D341Med (cell line): Measurements from ENCODE around the gene PDE9A.

Experiments used
- DNase-seq: peaks from one replicate; pipeline ENCODE4 v3.0.0; 2012; ENCODE audit warnings: low spot score

Gene PDE9A

DNA sequence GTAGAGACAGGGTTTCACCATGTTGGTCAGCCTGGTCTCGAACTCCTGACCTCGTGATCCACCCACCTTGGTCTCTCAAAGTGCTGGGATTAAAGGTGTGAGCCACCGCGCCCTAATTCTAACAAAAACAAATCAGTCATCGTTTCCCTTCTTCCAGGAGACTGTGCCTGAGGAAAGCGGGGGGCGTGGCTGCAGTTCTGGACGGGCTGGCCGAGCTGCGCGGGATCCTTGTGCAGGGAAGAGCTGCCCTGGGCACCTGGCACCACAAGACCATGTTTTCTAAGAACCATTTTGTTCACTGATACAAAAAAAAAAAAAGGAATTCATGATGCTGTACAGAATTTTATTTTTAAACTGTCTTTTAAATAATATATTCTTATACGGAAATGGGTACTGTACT lies 121.7 kb downstream of the PDE9A start:
- DNase-seq: no peak

DNA sequence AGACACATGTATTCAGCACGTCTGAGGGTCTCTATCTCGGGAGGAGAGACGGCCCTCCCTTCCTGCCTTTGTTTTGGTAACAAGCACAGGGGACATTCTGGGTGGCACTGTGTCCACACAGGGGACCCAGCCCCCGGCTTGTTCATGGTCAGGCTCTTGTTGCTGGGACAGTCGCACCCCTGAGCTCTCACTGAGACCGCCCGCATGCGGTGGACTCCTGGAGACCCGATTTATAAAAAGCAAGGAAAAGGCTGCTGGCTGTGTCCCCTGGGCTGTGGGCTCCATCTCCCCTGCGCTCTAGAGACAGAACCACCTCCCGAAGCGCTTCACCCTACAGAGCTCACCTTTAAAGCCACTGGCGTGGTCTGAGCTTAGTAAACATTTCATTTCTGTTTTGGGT lies 122.5 kb downstream of the PDE9A start:
- no peak for DNase-seq

DNA sequence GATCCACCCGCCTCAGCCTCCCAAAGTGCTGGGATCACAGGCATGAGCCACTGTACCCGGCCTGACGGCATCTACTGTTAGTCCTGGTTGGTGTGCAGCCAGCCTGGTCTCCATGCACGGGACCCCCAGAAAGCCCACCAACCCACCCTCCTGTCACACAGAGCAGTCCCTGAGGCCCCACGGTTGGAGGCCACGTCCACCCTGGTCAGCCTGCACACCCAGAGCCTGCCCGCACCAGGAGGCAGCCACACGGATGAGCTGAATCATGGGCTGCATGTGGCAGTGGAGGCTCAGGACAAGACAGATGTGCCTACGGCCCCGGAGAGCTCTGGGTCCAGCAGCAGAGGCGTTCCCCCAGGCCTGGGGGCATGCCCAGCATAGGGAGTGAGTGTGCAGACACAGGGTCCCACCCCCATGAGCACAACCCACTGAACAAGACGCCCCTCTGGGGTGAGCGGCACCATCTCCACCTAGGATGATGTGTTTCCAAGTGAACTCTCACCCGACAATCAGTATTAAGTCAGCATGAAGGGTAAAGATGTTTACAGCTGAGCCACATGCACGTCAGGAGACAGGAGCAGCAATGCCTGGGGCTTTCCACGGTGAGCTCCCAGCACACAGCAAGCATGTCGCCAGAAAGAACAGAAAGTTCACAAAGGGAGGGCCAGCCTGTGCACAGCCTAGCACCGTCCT lies 123.8 kb downstream of the PDE9A start:
- DNase-seq: no peak

DNA sequence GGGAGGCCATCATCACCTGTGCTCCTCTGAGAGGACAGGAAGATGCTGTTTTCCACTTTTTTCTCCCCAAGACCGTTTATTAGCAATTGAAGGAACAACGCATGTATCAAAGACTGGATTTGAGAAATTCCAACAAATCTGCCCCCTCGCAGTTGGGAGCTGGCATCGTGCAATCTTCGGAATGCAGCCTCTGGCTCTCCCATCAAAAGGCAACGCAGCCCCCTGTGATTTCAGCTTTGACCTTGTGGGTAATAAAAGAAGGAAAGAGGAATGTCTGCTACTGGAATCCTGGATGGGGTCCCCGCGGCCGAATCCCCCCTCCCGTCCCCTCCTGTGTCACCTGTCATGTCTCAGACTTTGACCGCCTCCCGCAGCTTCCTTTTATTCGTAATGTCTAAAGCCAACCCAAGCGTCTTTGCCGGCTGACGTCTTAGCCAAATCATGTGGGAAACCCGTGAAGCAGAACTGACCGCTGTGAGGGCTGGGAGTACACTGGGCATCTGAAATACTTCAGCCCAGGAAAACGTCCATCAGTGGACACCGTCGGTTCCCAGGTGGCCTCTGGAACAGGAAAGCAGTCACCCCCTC lies 124.4 kb downstream of the PDE9A start:
- DNase-seq: no peak

GRCh38 chr21:42779431-42779861 lies 126.0 kb downstream of the PDE9A start:
- no peak for DNase-seq

- no peak for DNase-seq
Measured at GRCh38 chr21:42780617-42781016, 127.2 kb downstream of the PDE9A start.

DNA sequence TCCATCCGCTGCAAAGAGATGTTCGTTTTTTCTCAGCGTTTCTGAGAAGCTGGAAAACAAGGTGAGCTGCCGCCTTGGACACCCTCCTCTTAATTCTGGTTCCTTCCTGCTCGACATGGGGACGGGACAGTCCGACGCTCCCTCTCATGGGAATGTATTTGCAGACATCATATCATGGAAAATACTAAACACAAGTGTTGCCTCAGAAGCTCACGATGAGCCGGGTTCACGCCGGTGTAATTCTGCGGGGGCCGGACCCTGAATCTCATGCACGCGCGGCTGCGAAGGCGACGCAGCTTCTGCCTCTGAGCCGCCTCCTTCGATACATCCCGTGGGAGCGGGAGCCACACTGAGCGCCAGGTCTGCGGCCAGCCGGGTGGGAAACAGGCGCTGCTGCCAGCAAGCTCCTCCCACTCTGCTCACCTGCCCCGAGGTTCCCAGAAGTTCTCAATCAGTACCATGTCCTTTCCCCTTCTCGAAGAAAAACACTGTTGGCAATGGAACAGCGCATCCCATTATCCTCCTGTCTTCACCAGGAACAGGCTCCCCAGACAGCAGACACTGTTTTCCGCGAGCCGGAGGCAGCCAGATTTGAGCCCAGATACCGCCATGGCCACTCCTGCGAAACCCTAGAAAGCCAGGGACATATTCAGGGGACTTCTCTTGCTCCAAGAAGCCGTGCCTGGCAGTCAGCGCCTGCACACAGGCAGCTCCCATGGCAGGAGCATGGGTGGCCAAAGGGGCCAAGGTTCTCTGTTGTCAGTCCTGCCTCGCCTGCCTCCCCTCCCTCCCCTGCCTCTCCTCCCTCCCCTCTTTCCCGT lies 127.9 kb downstream of the PDE9A start:
- peak; percentile 62 for DNase-seq

GRCh38 chr21:42781971-42782722 lies 128.7 kb downstream of the PDE9A start:
- DNase-seq: no peak

DNA sequence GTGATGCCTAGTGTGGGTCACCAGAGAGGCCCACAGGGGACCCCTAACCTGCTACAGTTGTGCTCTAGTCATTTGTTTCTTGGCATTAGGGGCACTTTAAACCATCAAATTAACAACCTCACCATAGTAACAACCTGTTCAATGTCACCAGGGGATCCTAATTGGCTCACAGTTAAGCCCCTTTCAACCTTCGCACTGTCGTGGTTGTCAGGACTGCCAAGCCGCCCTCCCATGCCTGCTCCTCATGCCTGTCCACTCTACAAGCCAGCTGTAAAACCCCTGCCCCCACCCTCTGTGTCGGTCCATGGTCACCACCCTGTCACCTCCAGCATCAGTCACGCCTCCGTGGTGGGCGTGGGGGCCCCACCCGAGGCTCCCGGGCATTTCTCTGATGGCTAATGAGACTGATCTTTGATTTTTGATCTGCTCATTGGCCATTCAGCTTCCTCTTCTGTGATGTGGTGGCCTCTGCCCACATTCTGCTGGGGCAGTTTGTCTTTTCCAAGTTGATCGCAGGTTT lies 129.4 kb downstream of the PDE9A start:
- no peak for DNase-seq

DNA sequence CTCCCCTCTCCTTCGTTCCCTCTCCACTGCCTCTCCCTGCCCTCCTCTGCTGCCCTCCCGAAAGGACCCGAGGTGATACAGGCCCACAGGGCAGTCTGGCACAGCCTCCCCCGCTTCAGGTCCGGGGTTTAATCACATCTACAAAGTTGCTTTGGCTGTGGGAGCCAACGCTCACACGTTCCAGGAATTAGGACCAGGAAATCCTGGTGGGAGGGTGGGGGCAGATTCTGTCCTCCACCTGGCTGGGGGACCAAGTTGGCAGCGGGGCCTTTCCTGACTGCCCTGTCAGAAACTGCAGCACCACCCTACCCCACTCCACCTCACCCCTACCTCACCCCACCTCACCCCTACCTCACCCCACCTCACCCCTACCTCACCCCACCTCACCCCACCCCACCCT lies 130.9 kb downstream of the PDE9A start:
- no peak for DNase-seq

DNA sequence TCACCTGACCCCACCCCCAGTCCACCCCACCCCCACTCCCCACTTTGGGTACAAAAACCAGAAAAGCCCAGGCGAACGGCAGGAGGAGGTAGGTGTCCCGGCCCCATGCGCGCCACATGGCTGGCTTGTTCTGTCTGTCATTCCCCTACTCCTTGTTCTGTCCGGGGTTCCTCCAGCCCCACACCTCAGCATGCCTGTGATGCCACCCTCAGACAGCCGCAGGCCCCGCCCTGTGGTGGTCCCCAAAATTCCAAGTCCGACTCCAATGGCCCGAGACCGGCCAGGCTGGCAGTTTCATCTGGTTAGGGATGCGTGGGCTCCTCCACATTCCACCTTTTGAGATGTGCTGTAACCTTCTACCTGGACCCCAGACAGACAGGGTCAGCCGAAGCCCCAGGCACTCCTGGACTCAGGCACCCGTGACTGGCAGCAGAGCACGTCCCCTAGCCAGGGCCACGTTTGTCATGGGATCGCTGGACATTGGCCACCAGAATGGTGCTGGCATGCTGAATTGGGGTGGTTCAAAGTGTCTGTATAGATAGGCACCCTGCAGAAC lies 131.6 kb downstream of the PDE9A start:
- DNase-seq: peak; percentile 26

- DNase-seq: peak; percentile 20
Measured at GRCh38 chr21:42785666-42786427, 132.4 kb downstream of the PDE9A start.

DNA sequence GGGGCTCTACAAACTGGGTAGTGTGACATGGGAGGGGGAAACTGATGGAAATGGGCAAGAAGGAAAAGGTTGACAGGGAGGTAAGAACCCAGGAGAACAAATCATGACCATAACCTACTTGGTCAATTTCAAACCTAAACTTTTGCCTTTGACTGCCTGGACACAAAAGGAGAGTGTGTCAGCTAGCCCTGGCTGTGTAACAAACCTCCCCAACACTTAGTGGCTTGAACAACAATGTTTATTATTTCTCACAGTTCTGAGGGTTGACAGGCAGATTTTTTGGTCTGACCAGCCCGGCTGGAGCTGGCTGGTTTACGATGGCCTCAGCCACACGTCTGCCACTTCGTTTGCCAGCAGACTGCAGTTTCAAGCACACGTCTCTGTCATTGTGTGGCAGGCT lies 133.5 kb downstream of the PDE9A start:
- no peak for DNase-seq

DNA sequence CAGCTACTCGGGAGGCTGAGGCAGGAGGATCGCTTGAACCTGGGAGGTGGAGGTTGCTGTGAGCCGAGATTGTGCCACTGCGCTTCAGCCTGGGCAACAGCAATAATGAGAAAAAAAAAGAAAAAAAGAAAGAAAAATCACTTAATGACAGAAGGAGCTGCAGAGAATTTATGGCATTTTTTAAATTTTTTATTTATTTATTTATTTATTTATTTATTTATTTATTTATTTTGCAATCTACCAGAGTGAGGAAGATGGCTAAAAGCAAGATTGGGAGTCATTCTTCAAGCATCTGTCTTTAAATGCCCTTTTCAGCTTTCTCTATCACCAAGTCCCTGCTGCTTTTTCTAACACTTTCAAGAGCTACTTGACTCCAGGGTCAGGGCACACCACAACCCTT lies 134.2 kb downstream of the PDE9A start:
- no peak for DNase-seq

DNA sequence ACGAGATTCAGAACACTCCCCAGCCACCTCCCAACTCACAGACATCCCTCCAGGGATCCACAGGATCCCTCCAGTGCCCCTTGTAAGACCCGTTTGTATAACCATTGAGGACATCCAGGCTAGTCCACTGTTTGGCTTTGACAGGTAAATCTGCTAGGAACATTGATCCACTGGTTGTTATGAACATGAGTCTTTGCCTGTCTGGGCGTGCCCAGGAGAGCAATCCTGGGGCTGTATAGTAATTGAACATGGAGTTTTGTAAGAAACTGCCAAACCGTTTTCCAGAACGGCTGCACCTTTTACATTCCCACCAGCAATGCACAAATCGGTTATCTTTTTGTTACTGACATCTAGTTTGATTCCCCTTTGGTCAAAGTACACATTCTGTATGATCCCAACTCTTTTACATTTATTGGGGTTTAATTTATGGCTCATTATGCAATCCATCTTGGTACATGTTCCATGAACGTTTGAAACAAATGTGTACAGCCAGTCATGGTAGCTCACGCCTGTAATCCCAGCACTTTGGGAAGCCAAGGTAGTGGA lies 137.2 kb downstream of the PDE9A start:
- DNase-seq: no peak

DNA sequence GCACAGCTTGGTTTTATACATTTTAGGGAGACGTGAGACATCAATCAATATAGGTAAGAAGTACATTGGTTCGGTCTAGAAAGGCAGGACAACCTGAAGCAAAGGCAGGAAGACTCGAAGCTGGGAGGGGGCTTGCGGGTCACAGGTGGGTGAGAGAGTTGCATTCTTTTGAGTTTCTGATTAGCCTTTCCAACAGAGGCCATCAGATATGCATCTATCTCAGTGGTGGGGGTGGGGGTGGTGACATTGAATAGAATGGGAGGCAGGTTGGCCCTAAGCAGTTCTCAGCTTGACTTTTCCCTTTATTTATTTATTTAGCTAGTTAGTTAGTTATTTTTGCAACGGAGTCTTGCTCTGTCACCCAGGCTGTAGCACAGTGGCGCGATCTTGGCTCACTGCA lies 140.4 kb downstream of the PDE9A start:
- DNase-seq: no peak

DNA sequence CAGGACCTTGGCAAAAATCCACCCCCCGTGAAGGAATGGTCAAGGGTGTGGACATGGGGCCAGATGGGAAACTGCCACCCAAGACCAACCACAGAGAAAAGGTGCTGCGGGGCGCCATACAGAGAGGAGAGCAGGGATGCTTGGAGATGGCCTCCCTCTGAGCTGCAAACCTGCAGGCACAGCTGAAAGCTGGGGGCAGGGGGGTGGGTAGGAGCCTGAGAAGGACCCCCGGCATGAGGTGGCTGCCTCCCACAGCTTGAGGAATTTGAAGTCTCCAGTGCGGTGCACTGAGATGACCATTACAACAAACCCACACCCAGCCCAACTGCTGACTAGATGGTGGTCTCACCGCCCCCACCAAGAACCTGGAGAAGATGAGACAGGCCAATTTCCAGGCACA lies 141.1 kb downstream of the PDE9A start:
- DNase-seq: no peak

DNA sequence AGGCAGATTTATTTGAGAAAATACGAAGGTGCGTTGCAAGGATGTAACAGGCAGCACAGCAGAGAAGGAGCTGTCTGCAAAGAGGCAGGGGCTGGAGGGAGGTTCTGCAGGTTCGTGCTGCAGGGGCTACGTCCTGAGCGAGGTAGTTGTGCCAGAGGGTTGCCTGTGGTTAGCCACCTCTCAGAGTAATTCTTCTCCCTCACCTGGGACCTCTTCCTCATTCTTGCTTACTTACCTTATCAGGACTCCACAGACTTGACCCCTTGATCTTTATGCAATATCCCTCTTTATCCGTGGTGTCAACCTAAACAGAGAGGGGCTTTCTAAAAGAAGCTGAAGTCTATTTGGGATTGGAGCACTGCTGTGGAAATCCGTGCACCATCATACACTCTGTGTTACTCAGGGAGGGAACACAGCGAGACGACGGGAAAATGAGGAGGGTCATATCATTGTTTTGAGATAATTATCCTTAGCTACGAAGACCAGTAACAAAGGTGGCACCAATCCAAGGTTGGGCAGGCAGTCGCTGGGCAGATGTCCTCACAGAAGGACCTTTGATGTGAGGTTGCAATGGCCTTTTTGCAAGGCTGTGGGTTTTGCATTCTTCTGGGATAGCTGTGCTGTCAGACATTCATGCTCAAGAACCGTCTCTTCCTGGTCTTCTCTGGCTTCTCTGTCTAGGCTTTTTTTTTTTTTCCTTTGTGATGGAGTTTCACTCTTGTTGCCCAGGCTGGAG lies 143.1 kb downstream of the PDE9A start:
- no peak for DNase-seq

DNA sequence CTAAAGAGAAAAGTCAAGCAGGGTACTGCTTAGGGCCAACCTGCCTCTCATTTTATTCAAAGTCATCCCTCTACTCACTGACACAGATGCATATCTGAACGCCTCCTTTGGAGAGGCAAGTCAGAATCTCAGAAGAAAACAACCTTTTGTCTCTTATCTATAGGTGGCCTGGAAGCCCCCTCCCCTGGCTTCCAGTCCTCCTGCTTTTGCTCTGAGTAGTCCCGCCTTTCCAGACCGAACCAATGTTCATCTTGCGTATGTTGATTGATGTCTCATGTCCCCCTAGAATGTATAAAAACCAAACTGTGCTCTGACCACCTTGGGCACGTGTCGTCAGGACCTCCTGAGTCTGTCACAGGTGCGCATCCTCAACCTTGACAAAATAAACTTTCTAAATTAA lies 144.1 kb downstream of the PDE9A start:
- no peak for DNase-seq

DNA sequence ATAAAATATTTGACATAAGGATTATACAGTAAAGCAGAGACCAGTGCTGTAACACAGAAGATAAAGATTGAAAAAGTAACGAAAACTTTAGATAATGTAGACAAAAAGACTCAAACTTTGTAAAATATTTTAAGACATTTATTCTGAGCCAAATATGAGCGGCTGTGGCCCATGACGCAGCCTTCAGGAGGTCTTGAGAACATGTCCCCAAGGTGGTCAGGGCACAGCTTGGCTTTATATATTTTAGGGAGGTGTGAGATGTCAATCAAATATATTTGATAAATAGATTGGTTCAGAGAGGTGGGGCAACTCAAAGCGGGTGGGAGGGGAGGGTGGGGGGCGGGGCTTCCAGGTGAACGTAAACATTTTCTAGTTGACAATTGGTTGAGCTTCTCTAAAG lies 144.7 kb downstream of the PDE9A start:
- no peak for DNase-seq
